Neural progenitor cell (in vitro differentiated cells): ENCODE results near the gene PDF. TPM values are rescaled to one million over a fixed set of nuclear protein-coding genes. Genes with fewer than 3 reads are reported as not detected.
A peak's percentile ranks its signal among the peaks of the same experiment; 100 is the strongest.

Experiments
- DNase-seq: peaks from one replicate; pipeline ENCODE4 v3.0.0-alpha.2; 2016; ENCODE audit warnings: low spot score
- H2AFZ ChIP-seq: fragments of 200-600 bp; sonication (generic); replicated peaks from 2 replicates; pipeline ENCODE4 v1.6.1; 2016; ENCODE audit warnings: antibody characterized with exemption
- H3F3A ChIP-seq: fragments of 200-600 bp; sonication (generic); 2 replicates; pipeline ENCODE4 v1.6.1; 2016; ENCODE audit warnings: antibody characterized with exemption, low read depth
- H3K27ac ChIP-seq: fragments of 200-600 bp; sonication (generic); 2 replicates; pipeline ENCODE4 v1.5.1; 2016; ENCODE audit warnings: mild to moderate bottlenecking
- H3K27me3 ChIP-seq: fragments of 200-600 bp; sonication (generic); 2 replicates; pipeline ENCODE4 v1.6.1; 2016; ENCODE audit warnings: mild to moderate bottlenecking, moderate library complexity
- H3K36me3 ChIP-seq: fragments of 200-600 bp; sonication (generic); 2 replicates; pipeline ENCODE4 v1.5.1; 2016
- H3K4me1 ChIP-seq: fragments of 200-600 bp; sonication (generic); 2 replicates; pipeline ENCODE4 v1.6.1; 2016; ENCODE audit warnings: mixed run types
- H3K4me2 ChIP-seq: fragments of 200-600 bp; sonication (generic); 2 replicates; pipeline ENCODE4 v1.6.1; 2016
- H3K4me3 ChIP-seq: fragments of 200-600 bp; sonication (generic); 2 replicates; pipeline ENCODE4 v1.5.1; 2016
- H3K79me2 ChIP-seq: fragments of 200-600 bp; sonication (generic); 2 replicates; pipeline ENCODE4 v1.6.1; 2016; ENCODE audit warnings: low read depth
- H3K9ac ChIP-seq: fragments of 200-600 bp; sonication (generic); 2 replicates; pipeline ENCODE4 v1.6.1; 2016
- H3K9me3 ChIP-seq: fragments of 200-600 bp; sonication (generic); 2 replicates; pipeline ENCODE4 v1.5.1; 2016; ENCODE audit warnings: low read depth
- H4K20me1 ChIP-seq: fragments of 200-600 bp; sonication (generic); 2 replicates; pipeline ENCODE4 v1.6.1; 2016; ENCODE audit warnings: low read depth
- H3K27ac Mint-ChIP-seq: 3 replicates; pipeline ENCODE4 v1.8.0; 2021; ENCODE audit warnings: mixed read lengths
- H3K27me3 Mint-ChIP-seq: 2 replicates; pipeline ENCODE4 v1.8.0; 2022; ENCODE audit warnings: low read depth, mild to moderate bottlenecking, inconsistent platforms, moderate library complexity, mixed read lengths; ENCODE audit not compliant: insufficient read depth
- H3K36me3 Mint-ChIP-seq: 3 replicates; pipeline ENCODE4 v1.8.0; 2021; ENCODE audit warnings: mixed read lengths
- H3K4me1 Mint-ChIP-seq: 3 replicates; pipeline ENCODE4 v1.8.0; 2021; ENCODE audit warnings: mixed read lengths
- H3K4me3 Mint-ChIP-seq: 3 replicates; pipeline ENCODE4 v1.8.0; 2021; ENCODE audit warnings: mild to moderate bottlenecking, moderate library complexity, mixed read lengths
- H3K9me3 Mint-ChIP-seq: 3 replicates; pipeline ENCODE4 v1.8.0; 2020; ENCODE audit warnings: mixed read lengths
- EZH2 ChIP-seq: fragments of 200-600 bp; sonication (generic); IDR thresholded peaks from 2 replicates; pipeline ENCODE4 v1.6.1; 2017; ENCODE audit warnings: antibody characterized with exemption, mild to moderate bottlenecking, moderate library complexity
- EZH2phosphoT487 ChIP-seq: fragments of 200-600 bp; sonication (generic); IDR thresholded peaks from 2 replicates; pipeline ENCODE4 v1.6.1; 2017; ENCODE audit warnings: antibody characterized with exemption
- total RNA-seq: library from RNA; depleted of rRNA; stranded (reverse); fragments of >200 nt; gene quantifications from 2 replicates; pipeline ENCODE4 v1.2.3, GENCODE V29; 2015; ENCODE audit warnings: low replicate concordance
- TF ChIP-seq, protein P1 (sequence below): fragments of 200-600 bp; sonication (generic); IDR thresholded peaks from 2 replicates; pipeline ENCODE4 v1.5.1; 2017; ENCODE audit warnings: antibody characterized with exemption, mild to moderate bottlenecking

PDF gene
- total RNA-seq, 1 donor from 2014 or later: 12.9 TPM

DNA sequence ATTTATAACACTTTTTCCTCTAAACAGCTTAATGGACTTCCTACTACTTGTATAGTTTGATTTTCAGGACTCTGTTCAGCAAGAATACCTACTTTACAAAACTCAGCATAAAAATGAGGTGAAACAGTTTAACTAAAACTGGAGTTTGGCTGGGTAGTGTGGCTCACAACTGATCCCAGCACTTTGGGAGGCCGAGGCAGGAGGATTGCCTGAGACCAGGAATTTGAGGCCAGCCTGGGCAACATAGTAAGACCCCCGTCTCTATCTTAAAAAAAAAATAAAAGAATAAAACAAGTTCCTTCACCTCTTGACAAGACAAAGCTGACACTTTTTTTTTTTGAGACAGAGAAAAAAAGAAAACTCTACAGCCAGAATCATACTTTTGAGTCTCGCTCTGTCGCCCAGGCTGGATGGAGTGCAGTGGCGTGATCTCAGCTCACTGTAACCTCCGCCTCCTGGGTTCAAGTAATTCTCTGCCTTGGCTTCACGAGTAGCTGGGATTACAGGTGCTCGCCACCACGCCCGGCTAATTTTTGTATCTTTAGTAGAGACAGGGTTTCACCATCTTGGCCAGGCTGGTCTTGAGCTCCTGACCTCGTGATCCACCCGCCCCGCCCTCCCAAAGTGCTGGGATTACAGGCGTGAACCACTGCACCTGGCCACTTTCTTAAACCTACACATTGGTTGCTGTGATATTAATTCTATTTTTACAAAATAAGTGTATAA, 2.6 kb downstream of the PDF start:
- Histone ChIP-seq H3K79me2 (peaks cover 86% of the 10 kb centered on the region), H4K20me1 (peaks cover 71% of the 10 kb centered on the region), H3K36me3 (peaks cover 3% of the 10 kb centered on the region), H3K4me1 (peaks cover 22% of the 10 kb centered on the region), H3F3A (peaks cover 33% of the 10 kb centered on the region), H3K4me3 (no peak overlapping the region), H3K9me3 (no peaks in the 10 kb centered on the region), H3K4me2 (peak overlapping the region; percentile 99), H3K9ac (no peak overlapping the region), H3K27me3 (no peaks in the 10 kb centered on the region), H3K27ac (no peak overlapping the region), H2AFZ (no peak overlapping the region)
- no peak overlapping the region for H3K27ac Mint-ChIP-seq
- DNase-seq: no peak
- H3K4me3 Mint-ChIP-seq: no peak overlapping the region
- no peaks in the 10 kb centered on the region for H3K9me3 Mint-ChIP-seq
- H3K27me3 Mint-ChIP-seq: peaks cover 2% of the 10 kb centered on the region
- peaks cover 20% of the 10 kb centered on the region for H3K4me1 Mint-ChIP-seq
- H3K36me3 Mint-ChIP-seq: peaks cover 29% of the 10 kb centered on the region
- TF ChIP-seq EZH2phosphoT487: no peak
- TF ChIP-seq, protein P1, sequence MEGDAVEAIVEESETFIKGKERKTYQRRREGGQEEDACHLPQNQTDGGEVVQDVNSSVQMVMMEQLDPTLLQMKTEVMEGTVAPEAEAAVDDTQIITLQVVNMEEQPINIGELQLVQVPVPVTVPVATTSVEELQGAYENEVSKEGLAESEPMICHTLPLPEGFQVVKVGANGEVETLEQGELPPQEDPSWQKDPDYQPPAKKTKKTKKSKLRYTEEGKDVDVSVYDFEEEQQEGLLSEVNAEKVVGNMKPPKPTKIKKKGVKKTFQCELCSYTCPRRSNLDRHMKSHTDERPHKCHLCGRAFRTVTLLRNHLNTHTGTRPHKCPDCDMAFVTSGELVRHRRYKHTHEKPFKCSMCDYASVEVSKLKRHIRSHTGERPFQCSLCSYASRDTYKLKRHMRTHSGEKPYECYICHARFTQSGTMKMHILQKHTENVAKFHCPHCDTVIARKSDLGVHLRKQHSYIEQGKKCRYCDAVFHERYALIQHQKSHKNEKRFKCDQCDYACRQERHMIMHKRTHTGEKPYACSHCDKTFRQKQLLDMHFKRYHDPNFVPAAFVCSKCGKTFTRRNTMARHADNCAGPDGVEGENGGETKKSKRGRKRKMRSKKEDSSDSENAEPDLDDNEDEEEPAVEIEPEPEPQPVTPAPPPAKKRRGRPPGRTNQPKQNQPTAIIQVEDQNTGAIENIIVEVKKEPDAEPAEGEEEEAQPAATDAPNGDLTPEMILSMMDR: no peak
- TF ChIP-seq EZH2: no peak

DNA sequence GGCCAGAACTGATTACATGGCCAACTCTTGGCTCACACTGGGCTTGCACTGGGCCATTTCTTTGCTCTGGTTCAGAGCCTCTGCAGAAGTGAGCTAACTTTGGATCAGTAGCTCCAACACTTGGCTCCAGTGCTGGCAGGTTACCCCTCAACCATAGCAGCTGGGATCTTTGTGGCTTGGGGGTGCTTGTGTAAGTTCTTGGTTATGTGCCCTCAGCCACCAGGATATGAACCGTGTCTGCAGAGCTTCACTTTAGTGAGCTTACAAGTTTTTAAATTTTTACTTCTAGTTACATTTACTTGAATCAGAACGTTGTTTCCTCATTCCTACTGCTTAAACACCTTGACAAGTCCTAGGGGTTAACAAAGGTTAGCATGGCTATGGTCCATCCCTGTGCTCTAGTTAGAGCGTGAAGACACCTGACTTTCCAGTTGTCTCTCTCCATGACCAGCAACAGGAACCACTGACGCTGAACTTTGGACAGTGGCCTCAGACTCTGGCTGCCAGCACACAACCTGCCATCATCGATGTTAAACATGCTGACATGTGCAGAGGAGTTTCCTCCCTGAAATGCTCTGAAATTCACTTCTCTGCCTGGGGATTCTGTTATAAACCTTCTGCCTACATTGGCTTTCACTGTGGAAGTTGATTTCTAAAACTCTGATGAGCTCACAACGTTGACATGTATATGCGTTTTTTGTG, 4.1 kb downstream of the PDF start:
- peak overlapping the region; percentile 7 for H3K4me2 ChIP-seq
- Mint-ChIP-seq H3K4me3 (no peak overlapping the region), H3K27me3 (peaks cover 2% of the 10 kb centered on the region), H3K27ac (no peak overlapping the region), H3K9me3 (no peaks in the 10 kb centered on the region), H3K4me1 (peaks cover 15% of the 10 kb centered on the region), H3K36me3 (peaks cover 30% of the 10 kb centered on the region)
- H4K20me1 ChIP-seq: peaks cover 85% of the 10 kb centered on the region
- no peak for TF ChIP-seq EZH2
- TF ChIP-seq EZH2phosphoT487: no peak
- TF ChIP-seq, protein P1: no peak
- H3K9me3 ChIP-seq: no peaks in the 10 kb centered on the region
- no peak for DNase-seq
- no peak overlapping the region for H2AFZ ChIP-seq
- no peaks in the 10 kb centered on the region for H3K27me3 ChIP-seq
- H3K36me3 ChIP-seq: peaks cover 3% of the 10 kb centered on the region
- H3K4me1 ChIP-seq: peaks cover 22% of the 10 kb centered on the region
- peaks cover 22% of the 10 kb centered on the region for H3F3A ChIP-seq
- H3K9ac ChIP-seq: no peak overlapping the region
- no peak overlapping the region for H3K4me3 ChIP-seq
- peaks cover 80% of the 10 kb centered on the region for H3K79me2 ChIP-seq
- no peak overlapping the region for H3K27ac ChIP-seq

DNA sequence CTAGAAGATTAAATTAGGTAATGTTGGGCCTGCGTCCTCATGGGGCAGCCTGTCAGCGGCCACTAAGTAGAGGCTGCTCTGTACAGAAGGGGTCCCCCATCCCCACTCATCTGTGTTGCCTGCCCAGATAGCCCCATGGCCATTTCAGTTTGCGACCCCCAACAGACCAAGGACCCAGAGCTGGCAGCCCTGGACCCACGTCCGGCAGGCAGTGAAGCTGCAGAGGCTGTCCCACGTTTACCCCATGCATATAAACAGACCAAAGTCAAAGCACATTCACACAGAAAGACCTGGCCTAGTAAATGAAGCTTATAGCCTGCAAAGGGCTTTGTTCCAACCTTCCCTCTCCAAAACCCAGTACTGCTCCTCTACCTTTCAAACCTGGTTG, 4.6 kb downstream of the PDF start:
- peaks cover 86% of the 10 kb centered on the region for H4K20me1 ChIP-seq
- H3K36me3 Mint-ChIP-seq: peaks cover 34% of the 10 kb centered on the region
- peaks cover 16% of the 10 kb centered on the region for H3F3A ChIP-seq
- TF ChIP-seq, protein P1: no peak
- no peak for TF ChIP-seq EZH2phosphoT487
- TF ChIP-seq EZH2: no peak
- peaks cover 3% of the 10 kb centered on the region for H3K36me3 ChIP-seq
- H3K9me3 Mint-ChIP-seq: no peaks in the 10 kb centered on the region
- peaks cover 13% of the 10 kb centered on the region for H3K4me1 Mint-ChIP-seq
- H3K4me3 Mint-ChIP-seq: no peak overlapping the region
- H3K79me2 ChIP-seq: peaks cover 80% of the 10 kb centered on the region
- DNase-seq: no peak
- no peaks in the 10 kb centered on the region for H3K9me3 ChIP-seq
- no peak overlapping the region for H2AFZ ChIP-seq
- H3K4me2 ChIP-seq: peak overlapping the region; percentile 7
- H3K27ac Mint-ChIP-seq: no peak overlapping the region
- no peak overlapping the region for H3K9ac ChIP-seq
- no peaks in the 10 kb centered on the region for H3K27me3 Mint-ChIP-seq
- H3K4me3 ChIP-seq: no peak overlapping the region
- H3K27ac ChIP-seq: no peak overlapping the region
- peaks cover 17% of the 10 kb centered on the region for H3K4me1 ChIP-seq
- no peaks in the 10 kb centered on the region for H3K27me3 ChIP-seq
